GM12874 (cell line): ENCODE measurements around the gene CORO1A.
A peak's percentile ranks its signal among the peaks of the same experiment; 100 is the strongest.

Experiments
- CTCF ChIP-seq: IDR thresholded peaks from 2 replicates; pipeline ENCODE4 v1.5.1; 2011; ENCODE audit warnings: low read depth, mild to moderate bottlenecking, control low read depth, low read length, moderate library complexity; ENCODE audit not compliant: insufficient read depth

The CORO1A gene

GRCh38 chr16:30180741-30181140 lies 2.7 kb upstream of the CORO1A start:
- no peak for TF ChIP-seq CTCF

GRCh38 chr16:30184096-30184890 lies 891 bp downstream of the CORO1A start:
- no peak for TF ChIP-seq CTCF

GRCh38 chr16:30184891-30185682 lies 1.7 kb downstream of the CORO1A start:
- TF ChIP-seq CTCF: no peak

GRCh38 chr16:30185683-30186421 lies 2.5 kb downstream of the CORO1A start:
- no peak for TF ChIP-seq CTCF

- no peak for TF ChIP-seq CTCF
Observed at GRCh38 chr16:30186444-30186781, 3.0 kb downstream of the CORO1A start.

GRCh38 chr16:30186782-30187555 lies 3.6 kb downstream of the CORO1A start:
- peak; percentile 91 for TF ChIP-seq CTCF
